IgD-negative memory B cell (primary cell): Measurements from ENCODE around the gene FAM170A. TPM values are rescaled to one million over a fixed set of nuclear protein-coding genes. Genes with fewer than 3 reads are reported as not detected.

Experiments
- H3K27ac Mint-ChIP-seq, 3 donors: one replicate each; pipeline ENCODE4 v1.8.0; 2020 to 2022; ENCODE audit warnings: mild to moderate bottlenecking in 3 of 3, mixed read lengths in 3 of 3, moderate library complexity in 1 of 3
- H3K27me3 Mint-ChIP-seq: one replicate; pipeline ENCODE4 v1.8.0; 2021; ENCODE audit warnings: mixed read lengths
- H3K36me3 Mint-ChIP-seq: one replicate; pipeline ENCODE4 v1.8.0; 2020; ENCODE audit warnings: mild to moderate bottlenecking, mixed read lengths
- H3K4me1 Mint-ChIP-seq, 3 donors: one replicate each; pipeline ENCODE4 v1.8.0; 2020 to 2022; ENCODE audit warnings: mixed read lengths in 3 of 3, mild to moderate bottlenecking in 1 of 3
- H3K4me3 Mint-ChIP-seq, 4 donors: one replicate each; pipeline ENCODE4 v1.8.0; 2020 to 2022; ENCODE audit warnings: mild to moderate bottlenecking in 4 of 4, mixed read lengths in 4 of 4, moderate library complexity in 3 of 4
- H3K9me3 Mint-ChIP-seq, 3 donors: one replicate each; pipeline ENCODE4 v1.8.0; 2020 to 2021; ENCODE audit warnings: mixed read lengths in 3 of 3, mild to moderate bottlenecking in 1 of 3
- polyA plus RNA-seq: library from polyadenylated mRNA; unstranded; fragments of 300-500 nt; fragmentation: Illumina TruSeq; gene quantifications from one replicate; pipeline ENCODE4 v1.2.3, GENCODE V29; 2021

FAM170A gene
- polyA plus RNA-seq, 1 donor from 2014 or later, result not detected

GRCh38 chr5:119680080-119680479 lies 50.7 kb downstream of the FAM170A start:
- H3K9me3 Mint-ChIP-seq, result peaks cover 0 to 1% (median 1%) of the 10 kb centered on the region in 3 donors
- H3K4me3 Mint-ChIP-seq, result no peak overlapping the region
- no peaks in the 10 kb centered on the region for H3K36me3 Mint-ChIP-seq

DNA sequence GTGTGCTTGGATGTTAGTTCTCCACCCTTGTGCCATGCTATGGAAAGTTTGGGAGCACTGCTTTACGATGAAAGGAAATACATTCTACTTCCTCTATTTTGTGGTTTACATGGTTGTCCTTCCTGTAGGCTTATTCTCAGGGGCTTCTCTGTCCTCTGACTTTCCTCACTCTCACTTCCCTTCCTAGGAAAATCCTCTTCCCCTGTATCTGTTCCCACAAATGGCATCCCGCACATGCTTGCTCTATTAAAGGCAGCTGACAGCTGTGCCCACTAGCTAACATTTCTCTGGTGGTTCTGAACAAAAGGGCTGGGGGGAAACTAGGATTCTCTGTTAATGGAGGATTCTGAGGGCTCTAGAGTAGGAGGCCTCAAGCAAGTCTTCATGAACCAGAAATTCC lies 52.4 kb downstream of the FAM170A start:
- no peaks in the 10 kb centered on the region for H3K36me3 Mint-ChIP-seq
- H3K9me3 Mint-ChIP-seq, result peaks cover 0 to 1% (median 1%) of the 10 kb centered on the region in 3 donors
- H3K27ac Mint-ChIP-seq, result no peak overlapping the region

More at GRCh38 chr5:119680080-119680479, 50.7 kb downstream of the FAM170A start:
- Mint-ChIP-seq H3K27me3 (peaks cover 3% of the 10 kb centered on the region), H3K27ac (no peak overlapping the region), H3K4me1 (no peaks in the 10 kb centered on the region)

GRCh38 chr5:119682372-119682771 lies 53.0 kb downstream of the FAM170A start:
- Mint-ChIP-seq H3K36me3 (no peaks in the 10 kb centered on the region), H3K4me1 (no peaks in the 10 kb centered on the region), H3K4me3 (no peak overlapping the region), H3K27ac (peak overlapping the region in 1 of 3 donors; percentile 2), H3K27me3 (peaks cover 3% of the 10 kb centered on the region), H3K9me3 (peaks cover 0 to 1% (median 0%) of the 10 kb centered on the region in 3 donors)

More for the DNA sequence above, 52.4 kb downstream of the FAM170A start:
- no peaks in the 10 kb centered on the region for H3K4me1 Mint-ChIP-seq
- H3K4me3 Mint-ChIP-seq, result no peak overlapping the region
- H3K27me3 Mint-ChIP-seq, result peaks cover 3% of the 10 kb centered on the region

Other genes with a start within 250 kb of the FAM170A start
- gene HSD17B4, start 177.1 kb upstream of the FAM170A start, polyA plus RNA-seq, result 117 TPM